SK-N-SH (cell line): ENCODE data around the gene SMAP1. TPM values are rescaled to one million over a fixed set of nuclear protein-coding genes. Genes with fewer than 3 reads are reported as not detected.

Experiments
- CTCF ChIA-PET: fragments of 300-600, 350-600 bp; formaldehyde crosslinking; extraction: SDS; loops from one replicate; lab custom pipeline; 2021; lab: Yijun Ruan, JAX
- POLR2A ChIA-PET: fragments of 350-600 bp; sonication (Branson Sonifier 250); formaldehyde crosslinking; extraction: SDS; loops from one replicate; lab custom pipeline; 2020; ENCODE audit warnings: antibody characterized with exemption, inconsistent platforms; lab: Yijun Ruan, JAX
- DNase-seq: peaks from one replicate; pipeline ENCODE4 v3.0.0; 2012
- H2AFZ ChIP-seq: fragments of 200-600 bp; sonication (generic); 2 replicates; pipeline ENCODE4 v1.8.1; 2016; ENCODE audit warnings: antibody characterized with exemption, mild to moderate bottlenecking, low read depth
- H3F3A ChIP-seq: fragments of 200-600 bp; sonication (generic); replicated peaks from 2 replicates; pipeline ENCODE3; 2016; ENCODE audit warnings: antibody characterized with exemption, mild to moderate bottlenecking; ENCODE audit not compliant: insufficient read depth
- H3K27ac ChIP-seq, 2 experiments: fragments of 200-500 bp in 1 of 2; fragments of 200-600 bp in 1 of 2; sonication (Bioruptor generic) in 1 of 2; sonication (generic), shearing (Covaris generic) in 1 of 2; 2 replicates each; pipeline versions ENCODE4 v1.5.1 to v1.6.1; 2014 to 2016; ENCODE audit warnings: low read depth in 2 of 2, inconsistent platforms in 1 of 2, low read length in 1 of 2, mild to moderate bottlenecking in 1 of 2, mixed read lengths in 1 of 2
- H3K27me3 ChIP-seq: fragments of 200-600 bp; sonication (generic), shearing (Covaris generic); 2 replicates; pipeline ENCODE4 v1.6.1; 2016; ENCODE audit warnings: mixed run types; ENCODE audit not compliant: insufficient read depth
- H3K36me3 ChIP-seq, 2 experiments: fragments of 200-500 bp in 1 of 2; fragments of 200-600 bp in 1 of 2; sonication (Bioruptor generic) in 1 of 2; sonication (generic) in 1 of 2; replicated peaks in 1 of 2; 2 replicates each; pipeline versions ENCODE3 to v1.5.1; 2014 to 2016; ENCODE audit warnings: low read length in 1 of 2, mild to moderate bottlenecking in 1 of 2; ENCODE audit not compliant: insufficient read depth in 2 of 2, control insufficient read depth in 1 of 2
- H3K4me1 ChIP-seq, 2 experiments: fragments of 200-500 bp in 1 of 2; fragments of 200-600 bp in 1 of 2; sonication (Bioruptor generic) in 1 of 2; sonication (generic), shearing (Covaris generic) in 1 of 2; 2 replicates each; pipeline versions ENCODE4 v1.5.1 to v1.6.1; 2014 to 2016; ENCODE audit warnings: low read depth in 1 of 2, low read length in 1 of 2, mixed run types in 1 of 2; ENCODE audit not compliant: insufficient read depth in 2 of 2, control insufficient read depth in 1 of 2
- H3K4me2 ChIP-seq: fragments of 200-600 bp; sonication (generic), shearing (Covaris generic); 2 replicates; pipeline ENCODE4 v1.6.1; 2017; ENCODE audit warnings: mixed run types
- H3K4me3 ChIP-seq, 2 experiments: fragments of 200-500 bp in 1 of 2; fragments of 200-600 bp in 1 of 2; sonication (Bioruptor generic) in 1 of 2; sonication (generic), shearing (Covaris generic) in 1 of 2; 2 replicates each; pipeline versions ENCODE4 v1.5.1 to v1.8.1; 2014 to 2016; ENCODE audit warnings: low read depth in 2 of 2, inconsistent platforms in 1 of 2, low read length in 1 of 2, mild to moderate bottlenecking in 1 of 2, mixed read lengths in 1 of 2, moderate library complexity in 1 of 2
- H3K79me2 ChIP-seq: fragments of 200-600 bp; sonication (generic); 2 replicates; pipeline ENCODE4 v1.8.1; 2017; ENCODE audit warnings: mild to moderate bottlenecking; ENCODE audit not compliant: insufficient read depth
- H3K9ac ChIP-seq: fragments of 200-600 bp; sonication (generic); 2 replicates; pipeline ENCODE4 v1.6.1; 2017; ENCODE audit warnings: mixed run types
- H3K9me2 ChIP-seq: fragments of 200-600 bp; sonication (generic); 2 replicates; pipeline ENCODE4 v1.6.1; 2017; ENCODE audit warnings: mixed run types
- H3K9me3 ChIP-seq: fragments of 200-600 bp; sonication (generic); 2 replicates; pipeline ENCODE4 v1.6.1; 2017; ENCODE audit warnings: mixed run types, mild to moderate bottlenecking, moderate library complexity
- H4K20me1 ChIP-seq: fragments of 200-600 bp; sonication (generic); 2 replicates; pipeline ENCODE4 v1.6.1; 2017; ENCODE audit warnings: mild to moderate bottlenecking, mixed run types; ENCODE audit not compliant: insufficient read depth
- EZH2phosphoT487 ChIP-seq: fragments of 200-600 bp; sonication (generic); IDR thresholded peaks from 2 replicates; pipeline ENCODE4 v1.6.1; 2017; ENCODE audit warnings: low read depth, mixed run types, mild to moderate bottlenecking, antibody characterized with exemption, moderate library complexity, borderline replicate concordance
- FOSL2 ChIP-seq: IDR thresholded peaks from 2 replicates; pipeline ENCODE4 v1.4.0; 2012; ENCODE audit warnings: low read depth, mild to moderate bottlenecking, moderate library complexity, borderline replicate concordance
- GATA2 ChIP-seq: sonication (generic); formaldehyde crosslinking; IDR thresholded peaks from 2 replicates; pipeline ENCODE4 v1.5.0; 2020; ENCODE audit warnings: mild to moderate bottlenecking, missing genetic modification reagents
- NFIC ChIP-seq: IDR thresholded peaks from 2 replicates; pipeline ENCODE4 v1.4.0; 2012; ENCODE audit warnings: borderline replicate concordance
- POLR2AphosphoS5 ChIP-seq: IDR thresholded peaks from 2 replicates; pipeline ENCODE4 v1.6.1; 2012; ENCODE audit warnings: low read depth, low read length
- RCOR1 ChIP-seq: fragments of 150-350 bp; IDR thresholded peaks from 2 replicates; pipeline ENCODE4 v1.6.1; 2017; ENCODE audit warnings: antibody characterized with exemption, low read length
- SIN3A ChIP-seq: IDR thresholded peaks from 2 replicates; pipeline ENCODE4 v1.6.1; 2012; ENCODE audit warnings: low read depth, mild to moderate bottlenecking, low read length, moderate library complexity, borderline replicate concordance
- TEAD4 ChIP-seq: IDR thresholded peaks from 2 replicates; pipeline ENCODE4 v1.4.0; 2012; ENCODE audit warnings: mild to moderate bottlenecking, borderline replicate concordance; ENCODE audit not compliant: insufficient read depth
- WGBS: methylation state at CpG from one replicate; pipeline ENCODE4 v1.1.6; 2017; ENCODE audit warnings: low lambda C conversion rate; 5-methylcytosine and 5-hydroxymethylcytosine counted together
- polyA plus RNA-seq, 3 experiments: library from polyadenylated mRNA; depleted of rRNA; stranded (reverse); fragments of >200 nt; gene quantifications; 2 replicates each; pipeline ENCODE4 v1.2.3, GENCODE V29; 2012
- TF ChIP-seq, protein P1 (sequence below): IDR thresholded peaks from 2 replicates; pipeline ENCODE4 v1.6.1; 2012; ENCODE audit warnings: mild to moderate bottlenecking, low read depth, low read length, moderate library complexity
- TF ChIP-seq, protein P2 (sequence below): fragments of 150-350 bp; IDR thresholded peaks from 2 replicates; pipeline ENCODE4 v1.6.1; 2016; ENCODE audit warnings: mild to moderate bottlenecking, low read depth, low read length

Gene SMAP1
- polyA plus RNA-seq, 1 of the 3 experiments (the other 2 are of a cell fraction): 12.6 TPM

DNA sequence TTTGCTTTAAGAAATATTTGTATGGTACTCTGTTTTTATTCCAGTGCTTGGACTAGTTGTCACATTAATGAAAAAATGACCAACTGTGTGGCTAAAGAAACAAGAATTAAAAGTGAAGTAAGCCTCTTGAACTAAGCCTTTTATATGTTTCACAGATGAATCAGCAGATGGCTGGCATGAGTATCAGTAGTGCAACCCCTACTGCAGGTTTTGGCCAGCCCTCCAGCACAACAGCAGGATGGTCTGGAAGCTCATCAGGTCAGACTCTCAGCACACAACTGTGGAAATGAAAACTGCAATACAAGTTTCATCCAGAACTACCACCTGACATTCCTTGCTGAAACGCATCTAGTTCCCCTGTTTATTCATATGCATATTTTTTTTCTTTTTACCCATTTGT, 192.4 kb downstream of the SMAP1 start (continued):
- TF ChIP-seq, protein P1, sequence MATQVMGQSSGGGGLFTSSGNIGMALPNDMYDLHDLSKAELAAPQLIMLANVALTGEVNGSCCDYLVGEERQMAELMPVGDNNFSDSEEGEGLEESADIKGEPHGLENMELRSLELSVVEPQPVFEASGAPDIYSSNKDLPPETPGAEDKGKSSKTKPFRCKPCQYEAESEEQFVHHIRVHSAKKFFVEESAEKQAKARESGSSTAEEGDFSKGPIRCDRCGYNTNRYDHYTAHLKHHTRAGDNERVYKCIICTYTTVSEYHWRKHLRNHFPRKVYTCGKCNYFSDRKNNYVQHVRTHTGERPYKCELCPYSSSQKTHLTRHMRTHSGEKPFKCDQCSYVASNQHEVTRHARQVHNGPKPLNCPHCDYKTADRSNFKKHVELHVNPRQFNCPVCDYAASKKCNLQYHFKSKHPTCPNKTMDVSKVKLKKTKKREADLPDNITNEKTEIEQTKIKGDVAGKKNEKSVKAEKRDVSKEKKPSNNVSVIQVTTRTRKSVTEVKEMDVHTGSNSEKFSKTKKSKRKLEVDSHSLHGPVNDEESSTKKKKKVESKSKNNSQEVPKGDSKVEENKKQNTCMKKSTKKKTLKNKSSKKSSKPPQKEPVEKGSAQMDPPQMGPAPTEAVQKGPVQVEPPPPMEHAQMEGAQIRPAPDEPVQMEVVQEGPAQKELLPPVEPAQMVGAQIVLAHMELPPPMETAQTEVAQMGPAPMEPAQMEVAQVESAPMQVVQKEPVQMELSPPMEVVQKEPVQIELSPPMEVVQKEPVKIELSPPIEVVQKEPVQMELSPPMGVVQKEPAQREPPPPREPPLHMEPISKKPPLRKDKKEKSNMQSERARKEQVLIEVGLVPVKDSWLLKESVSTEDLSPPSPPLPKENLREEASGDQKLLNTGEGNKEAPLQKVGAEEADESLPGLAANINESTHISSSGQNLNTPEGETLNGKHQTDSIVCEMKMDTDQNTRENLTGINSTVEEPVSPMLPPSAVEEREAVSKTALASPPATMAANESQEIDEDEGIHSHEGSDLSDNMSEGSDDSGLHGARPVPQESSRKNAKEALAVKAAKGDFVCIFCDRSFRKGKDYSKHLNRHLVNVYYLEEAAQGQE: no peak

DNA sequence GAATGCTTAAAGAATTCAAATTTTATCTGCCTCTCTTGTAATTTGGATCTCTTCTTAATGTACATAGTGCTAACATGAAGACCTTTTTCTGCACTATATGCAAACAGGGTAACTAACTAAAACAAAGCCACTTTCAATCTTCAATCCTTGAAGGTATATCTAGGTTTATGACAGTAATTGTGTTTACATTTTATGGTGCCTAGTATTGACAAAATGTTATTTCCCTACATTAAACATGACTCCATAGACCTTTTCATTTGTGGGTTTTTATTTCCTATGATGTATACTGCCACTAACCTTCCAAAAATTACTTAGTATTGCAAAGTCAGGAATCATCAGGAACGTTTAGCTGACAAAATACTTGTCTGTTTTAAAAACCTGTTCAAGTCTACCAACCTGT, 193.2 kb downstream of the SMAP1 start:
- H3K4me2 ChIP-seq: no peak overlapping the region
- no peaks in the 10 kb centered on the region for H3K79me2 ChIP-seq
- H2AFZ ChIP-seq: no peak overlapping the region
- DNase-seq: no peak
- H3K4me3 ChIP-seq: no peak overlapping the region
- H3K27me3 ChIP-seq: no peaks in the 10 kb centered on the region
- H3K9me3 ChIP-seq: no peaks in the 10 kb centered on the region
- TF ChIP-seq, protein P2, sequence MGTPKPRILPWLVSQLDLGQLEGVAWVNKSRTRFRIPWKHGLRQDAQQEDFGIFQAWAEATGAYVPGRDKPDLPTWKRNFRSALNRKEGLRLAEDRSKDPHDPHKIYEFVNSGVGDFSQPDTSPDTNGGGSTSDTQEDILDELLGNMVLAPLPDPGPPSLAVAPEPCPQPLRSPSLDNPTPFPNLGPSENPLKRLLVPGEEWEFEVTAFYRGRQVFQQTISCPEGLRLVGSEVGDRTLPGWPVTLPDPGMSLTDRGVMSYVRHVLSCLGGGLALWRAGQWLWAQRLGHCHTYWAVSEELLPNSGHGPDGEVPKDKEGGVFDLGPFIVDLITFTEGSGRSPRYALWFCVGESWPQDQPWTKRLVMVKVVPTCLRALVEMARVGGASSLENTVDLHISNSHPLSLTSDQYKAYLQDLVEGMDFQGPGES: no peak
- TF ChIP-seq GATA2 (CRISPR knock-in tag) (no peak), FOSL2 (no peak), EZH2phosphoT487 (no peak), TEAD4 (no peak), NFIC (no peak)
- H3K9ac ChIP-seq: no peak overlapping the region
- H3K9me2 ChIP-seq: no peaks in the 10 kb centered on the region
- POLR2A ChIA-PET: no interaction called here
- H3K4me1 ChIP-seq: peaks cover 0 to 4% of the 10 kb centered on the region in 2 experiments; a peak in 1 of 4 replicates
- H3F3A ChIP-seq: no peaks in the 10 kb centered on the region
- WGBS: 67% methylated on average over 1 of the region's 1 CpG
- peaks cover 3 to 25% of the 10 kb centered on the region in 2 experiments for H3K36me3 ChIP-seq
- no peak overlapping the region for H3K27ac ChIP-seq
- H4K20me1 ChIP-seq: no peaks in the 10 kb centered on the region
- CTCF ChIA-PET: interaction anchor here (2.6 kb wide), 1 partner anchor 10 kb away, joined by 7 read pairs; no protein-coding TSS in a partner anchor

DNA sequence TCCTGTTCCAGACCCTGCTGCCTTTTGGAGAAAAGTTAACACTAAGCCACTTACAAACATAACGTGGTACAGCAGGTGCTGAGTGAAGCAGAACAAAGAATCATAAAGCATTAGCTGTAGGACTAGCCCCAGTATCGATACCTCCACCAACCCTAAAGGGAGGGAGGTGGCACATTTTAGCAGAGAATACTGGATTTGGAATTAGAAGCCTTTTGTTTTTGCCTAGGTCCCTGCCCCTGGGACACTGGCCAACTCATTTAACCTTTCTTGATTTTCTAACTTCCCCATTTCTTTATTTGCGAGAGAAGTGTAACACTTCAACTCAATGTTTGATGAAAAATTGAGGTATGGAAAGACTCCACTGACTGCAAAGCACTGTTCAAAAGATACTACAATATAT, 195.7 kb downstream of the SMAP1 start:
- H2AFZ ChIP-seq: no peak overlapping the region
- TF ChIP-seq, protein P1: no peak
- TF ChIP-seq POLR2AphosphoS5 (no peak), RCOR1 (no peak), SIN3A (no peak)
- H3K27ac ChIP-seq: no peak overlapping the region
- no peak for DNase-seq
- no peaks in the 10 kb centered on the region for H3K9me2 ChIP-seq
- ChIA-PET POLR2A (no interaction called here), CTCF (interaction anchor here (1.0 to 1.5 kb wide), 3 partner anchors 13 to 156 kb away, joined by 3 to 7 read pairs (median 4); no protein-coding TSS in a partner anchor)
- no peaks in the 10 kb centered on the region for H3F3A ChIP-seq
- no peaks in the 10 kb centered on the region for H3K27me3 ChIP-seq
- H3K79me2 ChIP-seq: no peaks in the 10 kb centered on the region
- H3K4me3 ChIP-seq: no peak overlapping the region
- peaks cover 0 to 16% of the 10 kb centered on the region in 2 experiments for H3K36me3 ChIP-seq
- WGBS: 75% methylated on average over 3 of the region's 3 CpGs
- H3K4me1 ChIP-seq: peaks cover 0 to 4% of the 10 kb centered on the region in 2 experiments; a peak in 1 of 4 replicates
- no peaks in the 10 kb centered on the region for H3K9me3 ChIP-seq
- H3K4me2 ChIP-seq: no peak overlapping the region
- H4K20me1 ChIP-seq: no peaks in the 10 kb centered on the region
- no peak overlapping the region for H3K9ac ChIP-seq
